ENCODE measurements around the gene CUZD1.
"Not testable (repeated sequence)": the region's sequence is repeated elsewhere in the genome, so short reads cannot be mapped to it uniquely, and the experiment has no call there.

CUZD1 gene

GRCh38 chr10:122861711-122862161 lies 16.1 kb upstream of the CUZD1 start (continued):
- TF ChIP-seq CSRNP3 (CRISPR knock-in tag; IDR thresholded peaks at IDR 0.05) (no peak), PATZ1 (CRISPR knock-in tag; IDR thresholded peaks at IDR 0.05; ENCODE audit: borderline replicate concordance) (no peak)

GRCh38 chr10:122859527-122859926 lies 13.9 kb upstream of the CUZD1 start:
- no peak for ATAC-seq
- TF ChIP-seq BACH2 (CRISPR knock-in tag; IDR thresholded peaks at IDR 0.05; ENCODE audit: borderline replicate concordance) = no peak
- no peak for TF ChIP-seq ESRRG (CRISPR knock-in tag; IDR thresholded peaks at IDR 0.05)
- no peak for TF ChIP-seq GLIS3 (CRISPR knock-in tag; IDR thresholded peaks at IDR 0.05)
- TF ChIP-seq TCF4 (CRISPR knock-in tag; IDR thresholded peaks at IDR 0.05; ENCODE audit: borderline replicate concordance) = no peak
- no peak for TF ChIP-seq SNAI2 (CRISPR knock-in tag; IDR thresholded peaks at IDR 0.05)
- TF ChIP-seq TSHZ2 (CRISPR knock-in tag; IDR thresholded peaks at IDR 0.05) = no peak
- TF ChIP-seq ZNF8 (CRISPR knock-in tag; IDR thresholded peaks at IDR 0.05) = no peak
- no peak for TF ChIP-seq ARNTL (CRISPR knock-in tag; IDR thresholded peaks at IDR 0.05; ENCODE audit: borderline replicate concordance, low read depth)
- no peak for TF ChIP-seq ZC3H10 (CRISPR knock-in tag; IDR thresholded peaks at IDR 0.05)
- TF ChIP-seq TOX (CRISPR knock-in tag; IDR thresholded peaks at IDR 0.05; ENCODE audit: borderline replicate concordance) = no peak
- TF ChIP-seq ZNF70 (CRISPR knock-in tag; IDR thresholded peaks at IDR 0.05) = no peak
- no peak for TF ChIP-seq CREB5 (CRISPR knock-in tag; IDR thresholded peaks at IDR 0.05; ENCODE audit: low read depth)
- no peak for TF ChIP-seq ZFP30 (CRISPR knock-in tag; IDR thresholded peaks at IDR 0.05)
- TF ChIP-seq CSRNP3 (CRISPR knock-in tag; IDR thresholded peaks at IDR 0.05) = no peak

- not testable (repeated sequence) for ATAC-seq
Observed at GRCh38 chr10:122858042-122858441, 12.4 kb upstream of the CUZD1 start.

GRCh38 chr10:122856902-122857301 lies 11.2 kb upstream of the CUZD1 start:
- ATAC-seq = no peak
- TF ChIP-seq ZNF70 (CRISPR knock-in tag; IDR thresholded peaks at IDR 0.05) (no peak), SNAI2 (CRISPR knock-in tag; IDR thresholded peaks at IDR 0.05) (no peak), PPARA (CRISPR knock-in tag; IDR thresholded peaks at IDR 0.05; ENCODE audit: borderline replicate concordance) (no peak), ESRRG (CRISPR knock-in tag; IDR thresholded peaks at IDR 0.05) (no peak), ZFP30 (CRISPR knock-in tag; IDR thresholded peaks at IDR 0.05) (no peak), CSDC2 (CRISPR knock-in tag; IDR thresholded peaks at IDR 0.05) (no peak), ZFP3 (CRISPR knock-in tag; IDR thresholded peaks at IDR 0.05) (no peak), POU6F1 (CRISPR knock-in tag; IDR thresholded peaks at IDR 0.05; ENCODE audit: borderline replicate concordance, low read depth) (no peak), TCF4 (CRISPR knock-in tag; IDR thresholded peaks at IDR 0.05; ENCODE audit: borderline replicate concordance) (no peak), ZC3H10 (CRISPR knock-in tag; IDR thresholded peaks at IDR 0.05) (no peak), ZNF565 (CRISPR knock-in tag; conservative IDR thresholded peaks at IDR 0.05; ENCODE audit: low read depth) (no peak), ARNTL (CRISPR knock-in tag; IDR thresholded peaks at IDR 0.05; ENCODE audit: borderline replicate concordance, low read depth) (no peak), CSRNP3 (CRISPR knock-in tag; IDR thresholded peaks at IDR 0.05) (no peak), CREB5 (CRISPR knock-in tag; IDR thresholded peaks at IDR 0.05; ENCODE audit: low read depth) (no peak)
